Measurements from ENCODE around the gene RBM47. TPM values are rescaled to one million over a fixed set of nuclear protein-coding genes. Genes with fewer than 3 reads are reported as not detected.

RBM47 gene
- total RNA-seq, 1 donor from 2014 or later: 41.1 TPM

- no peak overlapping the region for H3K4me3 ChIP-seq (ENCODE audit: low read depth, low read length)
- H3K36me3 ChIP-seq (ENCODE audit: control insufficient read depth, insufficient read depth, low read length): no peaks in the 10 kb centered on the region
- H3K27me3 ChIP-seq (ENCODE audit: control insufficient read depth, insufficient read depth, low read length): no peaks in the 10 kb centered on the region
- TF ChIP-seq CTCF (IDR thresholded peaks at IDR 0.05; ENCODE audit: insufficient read depth, low read length, poor library complexity, severe bottlenecking): no peak
- DNase-seq (ENCODE audit: low read depth): no peak
Measured at GRCh38 chr4:40601641-40602040, 28.0 kb downstream of the RBM47 start.

- DNase-seq (ENCODE audit: low read depth): no peak
- no peaks in the 10 kb centered on the region for H3K27me3 ChIP-seq (ENCODE audit: control insufficient read depth, insufficient read depth, low read length)
- no peak overlapping the region for H3K4me3 ChIP-seq (ENCODE audit: low read depth, low read length)
- H3K36me3 ChIP-seq (ENCODE audit: control insufficient read depth, insufficient read depth, low read length): no peaks in the 10 kb centered on the region
- no peak for TF ChIP-seq CTCF (IDR thresholded peaks at IDR 0.05; ENCODE audit: insufficient read depth, low read length, poor library complexity, severe bottlenecking)
Measured at GRCh38 chr4:40600850-40601249, 28.8 kb downstream of the RBM47 start.

- Histone ChIP-seq H3K4me3 (ENCODE audit: low read depth, low read length) (no peak overlapping the region), H3K36me3 (ENCODE audit: control insufficient read depth, insufficient read depth, low read length) (no peaks in the 10 kb centered on the region), H3K27me3 (ENCODE audit: control insufficient read depth, insufficient read depth, low read length) (no peaks in the 10 kb centered on the region)
- TF ChIP-seq CTCF (IDR thresholded peaks at IDR 0.05; ENCODE audit: insufficient read depth, low read length, poor library complexity, severe bottlenecking): no peak
- no peak for DNase-seq (ENCODE audit: low read depth)
Measured at GRCh38 chr4:40599431-40599830, 30.2 kb downstream of the RBM47 start.

GRCh38 chr4:40596522-40596921 lies 33.1 kb downstream of the RBM47 start:
- Histone ChIP-seq H3K36me3 (ENCODE audit: control insufficient read depth, insufficient read depth, low read length) (no peaks in the 10 kb centered on the region), H3K27me3 (ENCODE audit: control insufficient read depth, insufficient read depth, low read length) (no peaks in the 10 kb centered on the region), H3K4me3 (ENCODE audit: low read depth, low read length) (no peak overlapping the region)
- TF ChIP-seq CTCF (IDR thresholded peaks at IDR 0.05; ENCODE audit: insufficient read depth, low read length, poor library complexity, severe bottlenecking): no peak
- DNase-seq (ENCODE audit: low read depth): no peak

GRCh38 chr4:40595981-40596380 lies 33.7 kb downstream of the RBM47 start:
- no peak for DNase-seq (ENCODE audit: low read depth)
- no peak for TF ChIP-seq CTCF (IDR thresholded peaks at IDR 0.05; ENCODE audit: insufficient read depth, low read length, poor library complexity, severe bottlenecking)
- no peaks in the 10 kb centered on the region for H3K27me3 ChIP-seq (ENCODE audit: control insufficient read depth, insufficient read depth, low read length)
- no peak overlapping the region for H3K4me3 ChIP-seq (ENCODE audit: low read depth, low read length)
- no peaks in the 10 kb centered on the region for H3K36me3 ChIP-seq (ENCODE audit: control insufficient read depth, insufficient read depth, low read length)

Measured in kidney epithelial cell (primary cell).